Thymus (tissue), 11 donors: ENCODE measurements around the gene CCDC137. TPM values are rescaled to one million over a fixed set of nuclear protein-coding genes. Genes with fewer than 3 reads are reported as not detected.

Source experiments
- DNase-seq, 9 donors: peaks; one replicate each; pipeline ENCODE4 v3.0.0-alpha.2; 2013; ENCODE audit warnings: low spot score in 9 of 9, low read depth in 6 of 9, missing footprints in 1 of 9
- H3K27ac ChIP-seq, 2 donors: one replicate each; pipeline ENCODE4 v1.5.1; 2013; ENCODE audit warnings: control low read depth in 1 of 2, low read depth in 1 of 2, low read length in 1 of 2, mild to moderate bottlenecking in 1 of 2, moderate library complexity in 1 of 2
- H3K27me3 ChIP-seq, 2 donors: one replicate each; pipeline ENCODE4 v1.5.1; 2013; ENCODE audit warnings: low read length in 1 of 2; ENCODE audit not compliant: control insufficient read depth in 2 of 2, insufficient read depth in 1 of 2
- H3K36me3 ChIP-seq, 2 donors: one replicate each; pipeline ENCODE4 v1.5.1; 2013; ENCODE audit warnings: low read length in 1 of 2, mild to moderate bottlenecking in 1 of 2, moderate library complexity in 1 of 2; ENCODE audit not compliant: control insufficient read depth in 2 of 2, insufficient read depth in 2 of 2
- H3K4me1 ChIP-seq, 2 donors: one replicate each; pipeline ENCODE4 v1.5.1; 2013; ENCODE audit warnings: low read length in 2 of 2; ENCODE audit not compliant: control insufficient read depth in 2 of 2, insufficient read depth in 2 of 2
- H3K4me3 ChIP-seq, 2 donors: one replicate each; pipeline ENCODE4 v1.5.1; 2013; ENCODE audit warnings: low read length in 2 of 2, control low read depth in 1 of 2, mild to moderate bottlenecking in 1 of 2
- H3K9me3 ChIP-seq, 2 donors: one replicate each; pipeline ENCODE4 v1.5.1; 2013; ENCODE audit warnings: low read length in 1 of 2, mild to moderate bottlenecking in 1 of 2; ENCODE audit not compliant: control insufficient read depth in 2 of 2, insufficient read depth in 1 of 2
- WGBS: extraction: QIAGEN DNeasy Blood & Tissue Kit; methylation state at CpG from one replicate; pipeline ENCODE4 v1.1.7; 2013; 5-methylcytosine and 5-hydroxymethylcytosine counted together
- polyA plus RNA-seq: library from polyadenylated mRNA; stranded (reverse); fragments of 200-250 nt; gene quantifications from one replicate; pipeline ENCODE4 v1.2.3, GENCODE V29; 2013
- total RNA-seq: library from RNA; stranded (reverse); fragments of 120-200 nt; gene quantifications from one replicate; pipeline ENCODE4 v1.2.4, GENCODE V29; 2013
- donor health status: healthy.

The CCDC137 gene
- total and polyA plus RNA-seq, 2 donors: 14.4 to 42.5 TPM

GRCh38 chr17:81700353-81701287 lies 34.1 kb downstream of the CCDC137 start:
- Histone ChIP-seq H3K27me3 (no peaks in the 10 kb centered on the region), H3K4me1 (peaks cover 18 to 30% of the 10 kb centered on the region in 2 donors), H3K36me3 (peaks cover 62 to 70% of the 10 kb centered on the region in 2 donors), H3K27ac (no peak overlapping the region), H3K4me3 (no peak overlapping the region), H3K9me3 (no peaks in the 10 kb centered on the region)
- WGBS: 97% methylated on average over 25 of the region's 25 CpGs
- no peak for DNase-seq

- WGBS: 89% methylated on average over 23 of the region's 23 CpGs
- no peak for DNase-seq
Measured at GRCh38 chr17:81701288-81702071, 34.9 kb downstream of the CCDC137 start.

GRCh38 chr17:81702934-81703746 lies 36.6 kb downstream of the CCDC137 start, which contains the start of gene MRPL12:
TSS of gene MRPL12 (plus strand) at chr17:81703367. CDS start at chr17:81703502, 135 bp downstream.
- H3K27me3 ChIP-seq: no peaks in the 10 kb centered on the region
- peaks cover 58 to 65% of the 10 kb centered on the region in 2 donors for H3K36me3 ChIP-seq
- H3K27ac ChIP-seq: peak within 1 kb of the TSS; percentile 92 to 94
- H3K4me1 ChIP-seq: peaks cover 18 to 30% of the 10 kb centered on the region in 2 donors
- WGBS: under 1% methylated on average over 102 of the region's 102 CpGs
- H3K9me3 ChIP-seq: no peaks in the 10 kb centered on the region
- peak within 1 kb of the TSS; percentile 92 to 96 for H3K4me3 ChIP-seq
- DNase-seq: peak; percentile 79 to 95 (median 91)

More at GRCh38 chr17:81701288-81702071, 34.9 kb downstream of the CCDC137 start:
- H3K27ac ChIP-seq: no peak overlapping the region
- H3K9me3 ChIP-seq: no peaks in the 10 kb centered on the region
- peak overlapping the region; percentile 92 to 96 for H3K4me3 ChIP-seq
- H3K4me1 ChIP-seq: peaks cover 18 to 30% of the 10 kb centered on the region in 2 donors
- peaks cover 60 to 67% of the 10 kb centered on the region in 2 donors for H3K36me3 ChIP-seq
- no peaks in the 10 kb centered on the region for H3K27me3 ChIP-seq

- peak in 1 of 9 donors; percentile 29 for DNase-seq
- Histone ChIP-seq H3K27me3 (no peaks in the 10 kb centered on the region), H3K4me1 (peaks cover 18 to 30% of the 10 kb centered on the region in 2 donors), H3K9me3 (no peaks in the 10 kb centered on the region), H3K4me3 (peak overlapping the region; percentile 92 to 96), H3K27ac (peak overlapping the region in 1 of 2 donors; percentile 80), H3K36me3 (peaks cover 55 to 60% of the 10 kb centered on the region in 2 donors)
- 38% methylated on average over 27 of the region's 27 CpGs for WGBS
Measured at GRCh38 chr17:81703747-81704654, 37.5 kb downstream of the CCDC137 start.

- no peak for DNase-seq
- Histone ChIP-seq H3K27me3 (peaks cover 4 to 10% of the 10 kb centered on the region in 2 donors), H3K4me3 (no peak overlapping the region), H3K27ac (no peak overlapping the region), H3K9me3 (no peaks in the 10 kb centered on the region), H3K4me1 (peaks cover 18 to 38% of the 10 kb centered on the region in 2 donors), H3K36me3 (peaks cover 44 to 48% of the 10 kb centered on the region in 2 donors)
- WGBS: 97% methylated on average over 30 of the region's 30 CpGs
Measured at GRCh38 chr17:81705518-81706231, 39.1 kb downstream of the CCDC137 start.

- peaks cover 39 to 42% of the 10 kb centered on the region in 2 donors for H3K36me3 ChIP-seq
- 98% methylated on average over 17 of the region's 17 CpGs for WGBS
- no peak overlapping the region for H3K4me3 ChIP-seq
- H3K4me1 ChIP-seq: peaks cover 21 to 40% of the 10 kb centered on the region in 2 donors
- DNase-seq: no peak
- H3K27me3 ChIP-seq: peaks cover 5 to 15% of the 10 kb centered on the region in 2 donors
- H3K27ac ChIP-seq: no peak overlapping the region
- H3K9me3 ChIP-seq: no peaks in the 10 kb centered on the region
Measured at GRCh38 chr17:81706232-81706611, 39.7 kb downstream of the CCDC137 start.

GRCh38 chr17:81706757-81707624 lies 40.5 kb downstream of the CCDC137 start:
- Histone ChIP-seq H3K36me3 (peaks cover 32 to 36% of the 10 kb centered on the region in 2 donors), H3K27me3 (peaks cover 5 to 21% of the 10 kb centered on the region in 2 donors), H3K9me3 (no peaks in the 10 kb centered on the region), H3K4me3 (no peak overlapping the region), H3K4me1 (peaks cover 17 to 39% of the 10 kb centered on the region in 2 donors), H3K27ac (no peak overlapping the region)
- WGBS: 98% methylated on average over 54 of the region's 54 CpGs
- DNase-seq: no peak
